ENCODE data around the gene ZG16B. TPM values are rescaled to one million over a fixed set of nuclear protein-coding genes. Genes with fewer than 3 reads are reported as not detected.

ZG16B gene, protein sequence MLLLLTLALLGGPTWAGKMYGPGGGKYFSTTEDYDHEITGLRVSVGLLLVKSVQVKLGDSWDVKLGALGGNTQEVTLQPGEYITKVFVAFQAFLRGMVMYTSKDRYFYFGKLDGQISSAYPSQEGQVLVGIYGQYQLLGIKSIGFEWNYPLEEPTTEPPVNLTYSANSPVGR
- polyA plus RNA-seq (ENCODE audit: insufficient read length): 0.56 TPM

GRCh38 chr16:2829501-2830354 is at the start of gene ZG16B:
TSS of gene ZG16B (plus strand) at chr16:2830303. CDS start at chr16:2830442, 139 bp downstream.
- no peak for DNase-seq

DNA sequence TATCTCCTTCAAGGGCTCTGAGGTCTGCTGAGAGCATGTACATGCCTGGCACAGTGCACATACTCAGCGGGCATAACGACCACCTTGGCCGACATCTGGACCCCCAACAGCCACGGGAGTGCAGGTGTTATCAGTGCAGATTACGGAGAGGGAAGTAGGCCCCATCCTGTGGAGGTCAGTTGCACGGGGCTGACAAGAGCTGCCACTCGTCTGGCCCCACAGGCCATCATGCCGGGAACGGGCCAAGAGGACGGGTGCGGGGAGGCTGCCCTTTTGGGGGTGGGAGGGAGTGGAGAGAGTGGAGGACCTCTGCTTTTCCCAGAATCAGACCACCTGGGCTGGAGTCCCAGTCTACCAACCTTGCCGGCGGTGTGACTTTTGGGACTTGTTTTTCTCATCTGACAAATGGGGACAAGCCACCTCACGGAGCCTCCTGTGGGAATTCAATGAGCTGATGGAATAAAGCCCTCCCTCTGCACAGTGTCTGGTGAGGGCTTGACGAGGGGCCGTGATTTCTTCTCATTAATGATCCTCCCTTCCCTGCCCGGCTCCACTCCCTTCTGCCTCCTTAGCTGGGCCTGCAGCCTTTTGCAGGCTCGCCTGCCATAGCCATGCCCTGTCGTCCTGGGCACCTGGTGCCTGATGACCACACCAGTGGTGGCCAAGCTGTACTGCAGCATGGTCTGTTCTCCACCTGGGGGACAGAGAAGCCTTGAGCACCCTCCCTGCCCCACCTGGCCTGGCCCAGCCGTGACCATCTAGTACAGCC is 47.3 kb upstream of the ZG16B start:
- no peak for DNase-seq

DNA sequence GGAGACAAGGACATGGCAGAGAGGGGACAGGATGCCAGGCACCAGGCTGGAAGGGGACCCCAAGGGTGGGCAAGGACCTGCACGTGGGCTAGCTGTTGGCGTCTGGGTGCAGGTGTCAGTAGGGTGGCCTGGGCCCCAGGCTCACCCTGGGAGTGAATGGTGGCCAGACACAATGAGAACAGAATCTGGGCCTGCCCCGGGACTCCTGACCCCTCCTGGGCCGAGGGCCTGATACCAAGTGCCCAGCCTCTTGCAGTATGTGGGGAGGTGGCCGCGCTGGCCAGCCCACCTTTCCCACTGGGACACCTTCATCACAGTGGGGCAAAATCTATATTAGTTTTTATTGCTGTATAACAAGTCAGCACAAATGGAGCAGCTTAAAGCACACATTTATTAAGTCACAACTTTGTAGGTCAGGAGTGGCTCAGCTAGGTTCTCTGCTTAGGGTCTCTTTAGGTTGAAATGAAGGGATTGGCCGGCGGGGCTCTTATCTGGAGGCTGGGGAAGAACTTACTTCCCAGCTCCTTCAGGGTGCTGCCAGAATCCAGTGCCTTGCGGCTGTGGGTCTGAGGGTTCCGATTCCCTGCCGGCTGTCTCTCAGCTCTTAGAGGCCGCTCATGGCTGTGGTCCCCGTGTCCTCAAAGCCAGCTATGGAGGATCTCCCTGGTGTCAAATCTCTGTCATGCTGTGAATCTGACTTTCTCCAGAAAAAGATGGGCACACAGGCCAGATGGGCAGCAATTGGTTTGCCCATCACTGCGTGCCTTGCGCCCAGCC is 46.3 kb upstream of the ZG16B start:
- no peak for DNase-seq

DNA sequence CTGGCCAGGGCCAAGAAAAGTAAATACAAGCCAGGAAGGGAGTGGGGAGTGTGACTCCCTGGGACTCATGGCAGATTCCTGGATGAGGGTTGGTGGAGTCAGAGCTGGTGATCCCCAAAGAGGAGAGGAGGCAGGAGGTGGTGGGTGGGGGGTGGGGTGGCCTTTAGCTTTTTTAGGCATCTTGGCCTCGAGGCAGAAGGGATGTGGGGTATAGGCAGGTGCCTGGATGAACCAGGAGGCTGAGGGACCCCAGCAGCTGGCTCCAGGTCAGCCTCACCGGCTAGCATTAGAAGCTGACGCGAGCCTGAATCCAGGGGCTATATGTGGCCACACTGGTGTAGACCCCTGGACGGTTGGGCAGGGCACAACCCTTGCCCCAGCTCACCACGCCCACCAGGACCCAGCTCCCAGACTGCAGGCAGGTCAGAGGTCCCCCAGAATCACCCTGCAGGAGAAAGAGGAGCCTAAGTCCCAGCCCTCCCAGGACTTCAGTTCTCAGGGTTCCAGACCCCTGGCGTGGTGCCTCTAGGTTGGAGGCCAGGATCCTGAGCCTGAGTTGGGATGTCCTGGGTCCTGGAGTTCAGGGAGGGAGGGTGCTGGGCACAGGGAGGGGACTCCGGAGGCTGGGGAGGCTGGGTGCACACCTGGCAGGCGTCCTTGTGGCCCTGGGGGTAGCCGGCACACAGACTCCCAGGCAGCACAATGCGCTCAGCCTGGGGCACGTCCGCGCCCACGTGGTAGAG is 45.6 kb upstream of the ZG16B start:
- no peak for DNase-seq

DNA sequence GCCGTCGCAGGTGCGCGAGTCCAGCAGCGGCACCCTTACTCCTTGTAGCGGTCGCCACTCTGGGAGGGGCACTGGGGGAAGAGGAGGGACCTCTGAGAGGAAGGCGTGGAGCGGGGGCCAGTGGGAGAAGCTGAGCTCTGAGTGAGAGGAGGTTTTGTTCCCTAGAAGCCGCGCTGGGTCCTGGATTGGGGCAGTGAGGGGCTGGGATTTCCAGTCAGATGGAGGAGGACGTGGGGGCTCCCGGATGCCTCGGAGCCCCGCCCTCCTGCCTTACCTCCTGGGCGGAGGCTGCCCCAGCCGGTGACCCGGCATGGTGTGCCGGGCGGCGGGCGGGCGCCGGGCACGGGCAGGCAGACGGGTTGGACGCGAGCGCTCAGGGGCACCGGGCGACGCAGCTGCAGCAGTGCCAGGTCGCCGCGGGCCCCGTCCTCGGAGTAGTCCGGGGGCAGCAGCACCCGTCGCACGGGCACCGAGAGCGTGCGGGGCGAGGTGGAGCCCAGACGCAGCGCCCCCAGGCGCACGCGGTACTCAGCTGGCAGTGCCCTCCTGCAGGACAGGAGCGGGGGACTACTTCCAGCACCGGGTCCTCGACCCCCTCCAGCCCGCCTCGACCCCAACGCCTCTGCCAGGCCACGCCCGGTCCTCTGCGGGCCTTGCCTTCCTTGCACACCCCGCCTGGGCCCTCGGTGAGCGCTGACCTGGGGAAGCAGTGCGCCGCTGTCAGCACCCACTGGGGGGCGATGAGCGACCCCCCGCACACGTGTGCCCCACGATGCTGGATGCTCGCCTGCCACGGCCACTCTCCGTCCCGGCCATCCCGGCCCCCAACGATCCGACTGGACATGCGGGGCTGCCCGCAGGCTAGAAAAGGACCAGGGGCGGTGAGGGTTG is 44.8 kb upstream of the ZG16B start:
- DNase-seq: no peak

- no peak for DNase-seq
Measured at GRCh38 chr16:2786061-2786825, 43.9 kb upstream of the ZG16B start.

- no peak for DNase-seq
Measured at GRCh38 chr16:2786826-2787151, 43.3 kb upstream of the ZG16B start.

GRCh38 chr16:2787406-2787805 is 42.7 kb upstream of the ZG16B start, which contains the start of gene PRSS33:
TSS of gene PRSS33 (minus strand) at chr16:2787560. CDS start at chr16:2786547, 1,013 bp downstream.
- no peak for DNase-seq

DNA sequence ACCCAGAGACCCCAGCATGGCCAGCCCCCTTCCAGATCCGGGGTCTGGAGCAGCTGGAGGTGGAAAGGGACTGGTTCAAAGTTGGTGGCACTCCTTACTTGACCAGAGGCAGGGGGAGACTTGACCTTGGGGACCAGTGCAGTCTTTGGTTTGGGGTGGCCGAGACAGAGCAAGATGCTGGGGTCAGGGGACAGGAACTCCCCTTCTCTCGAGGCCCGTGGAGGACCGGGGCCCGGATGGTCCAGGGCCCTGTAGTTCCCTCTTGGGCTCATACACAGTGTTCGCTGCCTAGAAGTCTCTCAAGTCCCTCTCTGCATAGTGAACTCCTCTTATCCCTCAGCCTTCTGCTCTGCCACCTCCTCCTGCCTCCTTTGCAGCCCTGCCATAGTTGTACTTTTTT is 42.1 kb upstream of the ZG16B start:
- no peak for DNase-seq

DNA sequence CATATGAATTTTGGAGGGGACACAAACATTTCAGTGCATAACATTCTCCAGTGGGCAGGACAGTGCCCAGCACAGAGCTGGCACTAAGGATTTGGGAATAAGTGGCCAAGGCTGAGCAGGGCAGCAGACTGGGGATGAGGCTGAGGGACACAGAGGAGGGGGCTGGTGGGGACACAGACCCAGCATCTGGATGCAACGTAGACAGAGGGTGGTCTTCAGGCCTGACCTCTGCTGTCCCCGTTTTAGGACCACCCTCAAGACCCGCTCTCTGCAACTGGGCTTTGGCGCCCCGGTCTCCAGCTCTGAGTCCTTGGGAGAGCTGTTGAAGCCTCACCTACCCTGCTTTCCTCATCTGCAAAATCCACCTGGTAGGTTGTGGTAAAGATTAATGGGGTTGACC is 39.5 kb upstream of the ZG16B start:
- no peak for DNase-seq

DNA sequence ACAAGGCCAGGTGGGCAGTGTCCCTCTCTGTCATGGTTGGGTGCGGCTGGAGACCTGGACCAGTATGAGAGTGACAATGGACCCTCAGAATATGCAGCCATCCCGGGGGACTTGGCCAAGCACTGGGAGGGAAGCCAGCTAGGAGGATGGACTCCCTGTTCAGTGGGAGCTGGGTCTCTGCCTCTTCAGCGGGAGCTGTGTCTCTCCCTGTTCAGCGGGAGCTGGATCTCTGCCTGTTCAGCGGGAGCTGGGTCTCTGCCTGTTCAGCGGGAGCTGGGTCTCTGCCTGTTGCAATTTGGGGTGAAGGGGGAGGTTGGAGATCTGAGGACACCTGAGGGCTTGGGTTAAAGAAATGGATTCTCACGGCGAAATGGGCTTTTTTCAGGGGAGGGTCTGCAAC is 38.9 kb upstream of the ZG16B start:
- DNase-seq: no peak

GRCh38 chr16:2792940-2793339 is 37.2 kb upstream of the ZG16B start:
- no peak for DNase-seq

GRCh38 chr16:2795395-2796143 is 34.5 kb upstream of the ZG16B start:
- DNase-seq: no peak

DNA sequence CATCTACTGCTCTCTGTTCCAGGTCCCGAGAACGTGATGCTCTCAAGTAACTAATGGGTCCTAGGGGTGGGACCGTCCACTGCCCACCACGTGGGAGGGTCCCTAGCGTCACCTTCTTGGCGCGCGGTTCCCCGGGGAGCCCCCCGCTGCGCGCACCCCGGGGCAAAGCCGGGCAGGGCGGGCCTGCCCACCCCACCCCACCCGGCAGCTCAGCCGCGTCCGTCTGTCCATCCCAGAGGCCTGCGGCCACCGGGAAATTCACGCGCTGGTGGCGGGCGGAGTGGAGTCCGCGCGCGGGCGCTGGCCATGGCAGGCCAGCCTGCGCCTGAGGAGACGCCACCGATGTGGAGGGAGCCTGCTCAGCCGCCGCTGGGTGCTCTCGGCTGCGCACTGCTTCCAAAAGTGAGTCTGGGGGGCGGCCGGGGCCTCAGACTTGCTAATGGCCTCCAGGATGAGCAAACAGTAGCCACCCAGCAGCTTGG is 31.3 kb upstream of the ZG16B start:
- no peak for DNase-seq

DNA sequence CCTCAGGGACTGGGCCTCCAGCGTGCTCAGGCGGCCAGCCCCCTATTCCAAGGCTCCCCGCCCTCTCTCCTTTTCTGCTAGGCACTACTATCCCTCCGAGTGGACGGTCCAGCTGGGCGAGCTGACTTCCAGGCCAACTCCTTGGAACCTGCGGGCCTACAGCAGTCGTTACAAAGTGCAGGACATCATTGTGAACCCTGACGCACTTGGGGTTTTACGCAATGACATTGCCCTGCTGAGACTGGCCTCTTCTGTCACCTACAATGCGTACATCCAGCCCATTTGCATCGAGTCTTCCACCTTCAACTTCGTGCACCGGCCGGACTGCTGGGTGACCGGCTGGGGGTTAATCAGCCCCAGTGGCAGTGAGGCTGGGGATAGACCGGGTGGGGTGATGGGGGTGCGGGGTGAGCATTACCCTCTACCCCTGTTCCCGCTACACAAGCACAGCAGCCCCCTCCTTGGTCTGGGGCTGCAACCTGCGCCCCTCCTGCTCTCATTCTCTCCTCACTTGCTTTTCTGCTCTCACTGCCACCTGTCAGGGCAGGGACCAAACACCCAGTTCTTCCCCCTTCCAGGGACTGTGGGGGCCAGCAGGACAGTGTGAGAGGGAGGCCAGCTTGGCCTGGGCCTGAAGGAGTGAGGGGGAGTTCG is 30.8 kb upstream of the ZG16B start:
- DNase-seq: no peak

GRCh38 chr16:2799859-2800226 is 30.3 kb upstream of the ZG16B start:
- DNase-seq: no peak

DNA sequence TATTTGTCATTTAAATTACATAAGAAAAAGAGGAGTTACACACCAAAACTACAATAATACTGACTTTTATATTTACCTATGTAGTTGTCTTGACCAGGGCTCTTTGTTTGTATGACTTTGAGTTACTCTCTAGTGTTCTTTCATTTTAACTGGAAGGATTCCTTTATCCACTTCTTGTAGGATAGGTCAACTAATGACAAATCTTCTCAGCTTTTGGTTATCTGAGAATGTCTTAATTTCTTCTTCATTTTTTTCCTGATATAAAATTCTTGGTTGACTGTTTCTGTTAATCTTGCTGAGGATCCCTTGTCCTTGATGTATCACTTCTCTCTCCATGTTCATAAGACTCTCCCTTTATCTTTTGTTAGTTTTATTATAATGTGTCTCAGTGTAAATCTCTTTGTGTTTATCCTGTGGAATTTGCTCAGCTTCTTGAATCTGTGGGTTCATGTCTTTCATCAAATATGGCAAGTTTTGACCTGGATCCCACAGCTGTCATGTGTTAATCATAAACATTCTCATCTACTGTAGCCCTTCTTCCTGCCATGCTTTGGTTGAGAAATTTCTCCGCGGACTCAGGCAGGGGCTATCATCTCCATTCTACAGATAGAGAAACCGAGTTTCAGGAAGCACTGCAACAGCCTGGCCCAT is 26.4 kb upstream of the ZG16B start:
- no peak for DNase-seq

- no peak for DNase-seq
Measured at GRCh38 chr16:2804728-2805127, 25.4 kb upstream of the ZG16B start.
